ENCODE measurements around the gene SLC39A7. TPM values are rescaled to one million over a fixed set of nuclear protein-coding genes. Genes with fewer than 3 reads are reported as not detected.
A peak's percentile ranks its signal among the peaks of the same experiment; 100 is the strongest.

SLC39A7 gene
- total and polyA plus RNA-seq, 2 of the 13 experiments (the other 11 are each of a cell fraction or from before 2014, with no cell fraction given): 142 to 229 TPM

- TF ChIP-seq TFE3 (CRISPR knock-in tag; IDR thresholded peaks at IDR 0.05): no peak
- 0 out of 2 replicates have a peak, but pooled peaks have one; percentile 36 for TF ChIP-seq DNMT1 (CRISPR knock-in tag; IDR thresholded peaks at IDR 0.05)
- peak; percentile 37; the same call in 1 of the 2 replicates for TF ChIP-seq EEA1 (CRISPR knock-in tag; IDR thresholded peaks at IDR 0.05; ENCODE audit: borderline replicate concordance)
- TF ChIP-seq ARID2 (CRISPR knock-in tag; IDR thresholded peaks at IDR 0.05; ENCODE audit: borderline replicate concordance): no peak; the same call in 1 of the 2 replicates
- TF ChIP-seq ZNF770 (CRISPR knock-in tag; IDR thresholded peaks at IDR 0.05): no peak
- TF ChIP-seq KDM3A (CRISPR knock-in tag; IDR thresholded peaks at IDR 0.05; ENCODE audit: low read depth): no peak
- TF ChIP-seq WIZ (CRISPR knock-in tag; IDR thresholded peaks at IDR 0.05): 0 out of 2 replicates have a peak, but pooled peaks have one; percentile 47
- no peak for TF ChIP-seq NFYB (CRISPR knock-in tag; IDR thresholded peaks at IDR 0.05)
- no peak for TF ChIP-seq CREB1 (IDR thresholded peaks at IDR 0.05)
- no peak for TF ChIP-seq CREB1 (CRISPR knock-in tag; IDR thresholded peaks at IDR 0.05)
- TF ChIP-seq ZBTB2 (CRISPR knock-in tag; IDR thresholded peaks at IDR 0.05; ENCODE audit: low read depth): no peak
- 0 out of 2 replicates have a peak, but pooled peaks have one; percentile 46 for TF ChIP-seq ZNF589 (CRISPR knock-in tag; conservative IDR thresholded peaks at IDR 0.05)
- no peak for TF ChIP-seq ZFP82 (CRISPR knock-in tag; IDR thresholded peaks at IDR 0.05; ENCODE audit: borderline replicate concordance)
- TF ChIP-seq NONO (IDR thresholded peaks at IDR 0.05): no peak
- TF ChIP-seq NONO (CRISPR knock-in tag; conservative IDR thresholded peaks at IDR 0.05): peak; percentile 83
- no peak for TF ChIP-seq ZNF713 (CRISPR knock-in tag; IDR thresholded peaks at IDR 0.05)
- TF ChIP-seq ZNF703 (CRISPR knock-in tag; IDR thresholded peaks at IDR 0.05; ENCODE audit: borderline replicate concordance): peak; percentile 39; the same call in 1 of the 2 replicates
- 0 out of 2 replicates have a peak, but pooled peaks have one; percentile 32 for TF ChIP-seq FUBP1 (CRISPR knock-in tag; IDR thresholded peaks at IDR 0.05; ENCODE audit: borderline replicate concordance)
- no peak for TF ChIP-seq CHCHD3 (CRISPR knock-in tag; IDR thresholded peaks at IDR 0.05)
- no peak for TF ChIP-seq MBD4 (IDR thresholded peaks at IDR 0.05; ENCODE audit: borderline replicate concordance, low read length)
Measured at GRCh38 chr6:33249732-33250630, 49.3 kb downstream of the SLC39A7 start (continued).
